D721Med (cell line): ENCODE results near the gene POTEE.
"Not testable (repeated sequence)": the region's sequence is repeated elsewhere in the genome, so short reads cannot be mapped to it uniquely, and the experiment has no call there.

ENCODE experiments used
- DNase-seq: peaks from one replicate; pipeline ENCODE4 v3.0.0; 2011; ENCODE audit warnings: low spot score; ENCODE audit not compliant: insufficient read length
- FAIRE-seq: peaks from 2 replicates; lab custom pipeline; 2011; peaks lifted over from hg19 to GRCh38; lab: Jason Lieb, UNC
- TF ChIP-seq, protein P1 (sequence below): IDR thresholded peaks from 2 replicates; pipeline ENCODE4 v1.5.1; 2012; ENCODE audit warnings: mild to moderate bottlenecking, control low read depth; ENCODE audit not compliant: insufficient read depth; ENCODE audit errors: missing control alignments

The POTEE gene

DNA sequence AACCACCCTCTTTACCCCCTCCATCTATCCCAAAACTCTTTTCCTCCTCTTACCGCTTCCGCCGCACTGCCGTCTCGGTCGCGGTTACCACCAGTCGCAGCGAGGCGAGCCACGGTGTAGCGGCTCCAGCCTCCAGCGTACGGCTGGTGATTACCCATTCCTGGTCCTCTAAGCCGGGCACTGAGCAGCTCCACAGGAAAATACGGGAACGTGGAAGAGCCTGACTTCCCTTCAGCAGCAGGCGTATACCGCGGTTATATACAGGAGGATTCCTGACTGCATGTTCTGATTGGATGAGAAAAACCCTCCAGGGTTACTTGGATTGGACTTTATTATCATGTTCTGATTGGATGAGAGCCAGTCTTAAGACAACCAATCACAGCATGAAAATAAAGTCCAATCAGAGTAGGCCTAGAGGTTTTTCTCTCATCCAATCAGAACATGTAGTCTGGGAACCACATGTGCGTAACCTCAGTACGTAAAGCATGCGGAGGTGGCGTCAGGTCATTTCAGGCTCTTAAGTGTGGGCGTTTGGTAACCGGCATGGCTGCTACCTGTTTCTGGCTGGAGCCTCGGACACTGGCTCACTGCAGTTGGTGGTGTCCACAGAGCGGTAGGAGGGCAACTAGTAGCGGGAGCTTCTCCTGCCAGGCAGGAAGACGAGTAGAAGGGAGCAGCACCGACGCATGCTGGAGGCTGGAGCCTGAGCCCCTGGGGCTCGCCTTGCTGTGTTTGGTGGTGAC is at the start of gene POTEE:
Gene POTEE, plus strand, starts transcription at position 507 of the 743 bp plus-strand sequence. CDS start 8,867 bp downstream, outside the sequence.
- DNase-seq, result not testable (repeated sequence)

DNA sequence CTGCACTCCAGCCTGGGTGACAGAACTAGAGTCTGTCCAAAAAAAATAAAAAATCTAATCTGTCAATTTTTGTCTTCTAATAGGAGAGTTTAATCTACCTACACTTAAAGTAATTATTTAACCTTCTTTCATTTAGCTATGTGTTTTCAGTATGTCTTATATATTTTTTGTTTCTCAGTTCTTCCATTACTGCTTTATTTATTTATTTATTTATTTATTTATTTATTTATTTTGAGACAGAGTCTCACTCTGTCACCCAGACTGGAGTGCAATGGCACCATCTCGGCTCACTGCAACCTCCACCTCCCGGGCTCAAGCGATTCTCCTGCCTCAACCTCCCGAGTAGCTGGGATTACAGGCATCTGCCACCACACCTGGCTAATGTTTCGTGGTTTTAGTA is 43.8 kb upstream of the POTEE start:
- not testable (repeated sequence) for FAIRE-seq, DNase-seq

More for the DNA sequence above, at the start of gene POTEE:
- not testable (repeated sequence) for FAIRE-seq

DNA sequence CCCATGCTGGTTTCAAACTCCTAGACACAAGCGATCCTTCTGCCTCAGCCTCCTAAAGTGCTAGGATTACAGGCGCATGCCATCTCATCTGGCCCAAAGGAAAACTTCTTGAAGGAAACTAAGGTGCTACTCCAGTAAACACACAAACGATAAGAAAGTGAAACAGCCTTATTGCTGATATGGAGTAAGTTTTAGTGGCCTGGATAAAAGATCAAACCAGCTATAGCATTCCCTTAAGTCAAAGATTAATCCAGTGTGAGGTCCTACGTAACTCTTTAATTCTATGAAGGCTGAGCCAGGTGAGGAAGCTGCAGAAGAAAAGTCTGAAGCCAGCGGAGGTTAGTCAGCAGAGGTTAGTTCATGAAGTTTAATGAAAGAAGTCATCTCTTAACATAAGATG is 40.8 kb upstream of the POTEE start:
- no peak for FAIRE-seq
- TF ChIP-seq, protein P1, sequence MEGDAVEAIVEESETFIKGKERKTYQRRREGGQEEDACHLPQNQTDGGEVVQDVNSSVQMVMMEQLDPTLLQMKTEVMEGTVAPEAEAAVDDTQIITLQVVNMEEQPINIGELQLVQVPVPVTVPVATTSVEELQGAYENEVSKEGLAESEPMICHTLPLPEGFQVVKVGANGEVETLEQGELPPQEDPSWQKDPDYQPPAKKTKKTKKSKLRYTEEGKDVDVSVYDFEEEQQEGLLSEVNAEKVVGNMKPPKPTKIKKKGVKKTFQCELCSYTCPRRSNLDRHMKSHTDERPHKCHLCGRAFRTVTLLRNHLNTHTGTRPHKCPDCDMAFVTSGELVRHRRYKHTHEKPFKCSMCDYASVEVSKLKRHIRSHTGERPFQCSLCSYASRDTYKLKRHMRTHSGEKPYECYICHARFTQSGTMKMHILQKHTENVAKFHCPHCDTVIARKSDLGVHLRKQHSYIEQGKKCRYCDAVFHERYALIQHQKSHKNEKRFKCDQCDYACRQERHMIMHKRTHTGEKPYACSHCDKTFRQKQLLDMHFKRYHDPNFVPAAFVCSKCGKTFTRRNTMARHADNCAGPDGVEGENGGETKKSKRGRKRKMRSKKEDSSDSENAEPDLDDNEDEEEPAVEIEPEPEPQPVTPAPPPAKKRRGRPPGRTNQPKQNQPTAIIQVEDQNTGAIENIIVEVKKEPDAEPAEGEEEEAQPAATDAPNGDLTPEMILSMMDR, result no peak
- no peak for DNase-seq

DNA sequence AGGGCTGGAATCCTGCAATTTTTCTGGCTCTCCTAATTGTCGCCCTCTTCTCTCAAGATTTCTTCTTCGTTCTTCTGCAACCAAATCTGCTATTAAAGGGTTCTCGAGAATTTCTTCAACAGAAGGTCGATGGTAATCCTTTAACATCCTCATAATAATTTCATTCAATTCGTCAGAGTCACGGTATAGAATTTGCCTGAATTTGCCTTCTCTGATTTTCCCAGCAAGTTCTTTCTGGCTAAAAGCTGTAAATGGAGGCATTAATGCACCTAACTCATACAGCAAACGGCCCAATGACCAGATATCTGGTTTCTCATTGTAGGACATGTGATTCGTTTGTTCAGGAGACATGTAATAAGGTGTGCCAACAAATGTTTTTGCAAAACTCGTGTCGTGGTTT is 31.3 kb upstream of the POTEE start:
- not testable (repeated sequence) for FAIRE-seq, DNase-seq

DNA sequence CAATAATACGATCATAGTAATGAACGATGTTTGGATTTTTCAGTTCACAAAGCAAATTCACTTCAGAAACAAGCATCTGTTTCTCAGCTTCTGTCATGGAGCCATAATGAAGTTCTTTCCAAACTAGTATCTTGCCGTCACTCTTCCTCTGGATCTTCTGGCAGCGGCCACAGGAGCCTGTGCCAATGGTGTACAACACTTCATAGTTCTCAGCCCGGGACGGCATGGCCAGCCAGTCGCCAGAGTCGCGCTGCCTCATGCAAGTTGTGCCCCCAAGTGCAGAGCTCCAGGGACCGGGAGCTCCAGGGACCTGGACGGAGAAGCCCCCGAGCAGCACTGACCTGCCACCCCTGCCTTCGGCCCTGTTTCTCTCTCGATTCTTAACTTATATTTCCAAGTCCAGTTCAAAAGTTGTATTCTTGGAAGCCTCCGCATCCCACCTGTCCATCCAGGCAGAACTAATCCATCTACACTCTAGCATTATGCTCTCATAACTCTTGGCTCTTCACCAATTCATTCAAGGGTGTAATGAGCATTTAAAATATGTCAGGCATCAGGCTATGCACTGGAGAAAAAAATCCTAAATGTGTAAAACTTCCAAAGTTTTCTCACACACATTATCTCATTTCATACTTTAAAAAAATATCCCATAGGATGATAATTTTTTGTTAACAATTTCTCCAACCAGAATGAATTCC is 30.5 kb upstream of the POTEE start:
- not testable (repeated sequence) for FAIRE-seq, DNase-seq

DNA sequence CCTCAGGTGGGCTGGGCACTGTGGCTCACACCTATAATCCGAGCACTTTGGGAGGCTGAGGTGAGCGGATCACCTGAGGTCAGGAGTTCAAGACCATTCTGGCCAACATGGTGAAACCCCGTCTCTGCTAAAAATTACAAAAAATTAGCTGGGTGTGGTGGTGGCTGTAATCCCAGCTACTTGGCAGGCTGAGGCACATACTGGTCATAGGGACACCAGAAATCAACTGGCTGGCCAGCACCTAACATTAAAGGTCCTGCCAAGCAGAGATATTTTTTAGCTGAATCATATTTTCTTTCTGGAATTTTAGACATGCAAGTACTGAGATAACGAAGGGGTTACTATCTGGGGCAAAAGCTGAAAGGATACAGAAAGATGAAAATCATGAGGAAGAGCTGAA is 27.9 kb upstream of the POTEE start:
- DNase-seq, FAIRE-seq: not testable (repeated sequence)

DNA sequence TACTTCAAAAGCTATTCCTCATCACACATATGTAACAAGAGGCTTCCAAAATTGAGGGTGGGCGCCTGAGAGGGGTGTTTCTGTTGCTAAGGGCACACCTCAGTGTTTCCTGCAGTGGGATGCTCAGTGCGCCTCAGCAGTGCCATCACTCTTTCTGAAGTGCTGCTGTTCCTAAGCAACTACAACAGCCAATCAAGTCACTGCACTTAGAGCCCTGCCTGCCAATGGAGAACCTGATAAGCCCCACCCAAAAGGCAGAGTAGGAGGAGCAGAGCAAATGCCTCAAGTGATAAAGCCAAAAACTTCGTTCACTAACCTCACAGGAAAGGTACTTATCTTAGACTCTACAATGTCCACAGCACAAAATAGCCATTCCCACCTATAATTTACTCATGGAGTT is 15.9 kb upstream of the POTEE start:
- not testable (repeated sequence) for DNase-seq, FAIRE-seq

DNA sequence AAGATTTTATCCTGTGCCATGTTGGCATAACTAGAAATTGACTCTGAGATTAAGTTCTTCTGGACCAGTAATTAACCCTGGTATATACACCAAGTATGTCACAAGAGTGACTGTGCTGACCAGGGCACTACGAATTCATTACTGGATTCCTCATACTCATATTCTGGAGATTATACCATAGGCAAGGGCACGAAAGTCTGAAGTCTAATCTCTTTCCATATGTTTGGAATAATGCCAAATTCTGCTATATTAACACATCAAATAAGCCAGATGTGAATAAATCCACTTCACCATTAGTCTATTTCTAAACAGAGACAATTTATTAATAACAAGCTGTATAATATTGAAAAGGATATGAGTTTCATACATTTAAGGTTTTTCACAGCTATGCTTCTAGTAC is 13.2 kb upstream of the POTEE start:
- not testable (repeated sequence) for DNase-seq, FAIRE-seq

DNA sequence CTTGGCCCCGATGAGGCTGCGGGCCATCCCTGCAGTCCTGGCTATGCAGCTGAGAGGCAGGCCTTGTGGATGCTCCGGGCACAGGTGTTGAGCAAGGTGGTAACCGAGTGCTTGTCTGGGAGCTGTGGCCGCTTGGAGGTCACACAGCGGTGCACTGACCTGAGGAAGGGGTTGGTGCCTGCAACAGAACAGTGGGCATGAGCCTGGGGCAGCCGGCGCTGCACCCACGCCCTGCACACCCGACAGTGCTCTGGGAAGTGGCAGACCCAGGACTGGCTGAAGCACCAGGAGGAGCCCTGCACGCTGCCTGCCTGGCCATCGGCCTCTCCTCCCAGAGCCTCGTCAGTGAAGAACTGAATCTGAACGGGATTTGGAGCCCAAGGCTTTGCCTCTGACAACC is 8.2 kb upstream of the POTEE start:
- no peak for DNase-seq
- FAIRE-seq, result no peak
- TF ChIP-seq, protein P1, result no peak

DNA sequence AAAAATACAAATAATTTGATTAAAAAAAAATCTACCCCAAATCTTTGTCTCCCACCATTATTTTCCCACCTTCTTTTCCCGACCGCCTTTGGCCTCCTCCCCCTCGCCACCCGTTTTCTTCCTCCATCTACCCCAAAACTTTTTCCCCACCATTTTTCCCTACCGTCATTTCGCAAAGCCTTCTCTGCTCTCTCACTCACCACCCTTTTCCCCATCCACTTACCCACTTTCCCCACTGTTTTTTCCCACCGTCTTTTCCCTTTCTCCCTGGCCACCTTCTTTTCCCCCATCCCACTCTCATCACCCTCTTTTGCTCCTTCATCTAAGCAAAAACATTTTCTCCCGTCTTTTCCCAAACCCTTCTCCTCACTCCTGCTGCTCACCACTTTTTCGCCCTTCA is 1.5 kb upstream of the POTEE start:
- not testable (repeated sequence) for DNase-seq, FAIRE-seq

DNA sequence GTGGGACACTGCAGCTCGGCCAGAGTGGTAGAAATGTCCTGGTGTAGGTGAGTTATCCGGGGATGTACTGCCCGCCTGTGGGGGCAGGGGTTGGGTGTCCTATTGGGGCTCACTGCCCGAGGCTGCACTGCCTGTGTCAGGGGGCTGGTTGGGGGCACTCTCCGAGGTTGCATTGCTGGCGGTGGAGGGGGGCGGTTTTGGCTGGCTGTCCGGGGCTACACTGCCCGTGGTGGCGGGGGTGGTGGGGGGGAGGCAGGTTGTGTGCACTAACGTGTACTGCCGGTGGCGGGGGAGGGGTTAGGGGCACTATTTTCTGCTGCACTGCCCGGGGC is 403 bp downstream of the POTEE start:
- not testable (repeated sequence) for DNase-seq, FAIRE-seq

DNA sequence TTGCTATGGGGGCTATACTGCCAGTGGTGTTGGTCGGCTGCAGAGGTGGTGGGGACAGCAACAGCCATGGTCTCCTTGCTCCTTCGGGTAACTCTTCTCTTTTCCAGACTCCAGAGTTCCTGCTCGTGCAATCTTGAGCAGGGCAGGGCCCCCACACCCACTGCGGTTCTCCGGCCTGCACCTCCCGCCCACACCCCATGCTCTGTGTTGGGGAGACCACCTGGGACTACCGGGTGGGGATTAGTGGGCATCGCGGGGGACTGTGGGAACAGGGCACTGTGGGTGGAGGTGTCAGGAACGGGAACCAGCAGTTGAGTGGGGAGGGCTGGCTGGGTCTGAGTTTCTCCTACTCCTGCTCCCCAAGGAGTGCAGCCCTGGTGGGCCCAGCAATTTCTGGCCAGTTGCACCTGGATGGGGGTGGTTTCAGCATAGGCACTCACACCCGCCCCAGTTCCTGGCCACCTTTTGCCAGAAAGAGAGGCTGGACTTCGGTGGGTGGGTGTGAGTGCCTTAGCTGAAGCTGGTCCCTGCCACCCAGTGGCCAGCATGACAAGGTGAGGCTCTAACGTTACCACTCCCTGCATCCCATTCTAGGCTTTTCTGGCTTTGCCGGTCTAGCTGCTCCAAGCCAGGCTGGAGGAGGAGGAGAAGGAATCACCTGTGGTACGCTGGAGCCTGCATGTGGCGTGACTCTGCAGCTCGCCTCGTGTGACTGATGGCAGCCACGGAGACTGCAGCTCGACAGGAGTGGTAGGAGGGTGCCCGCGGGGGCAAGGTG is 1.3 kb downstream of the POTEE start:
- FAIRE-seq, DNase-seq: not testable (repeated sequence)

DNA sequence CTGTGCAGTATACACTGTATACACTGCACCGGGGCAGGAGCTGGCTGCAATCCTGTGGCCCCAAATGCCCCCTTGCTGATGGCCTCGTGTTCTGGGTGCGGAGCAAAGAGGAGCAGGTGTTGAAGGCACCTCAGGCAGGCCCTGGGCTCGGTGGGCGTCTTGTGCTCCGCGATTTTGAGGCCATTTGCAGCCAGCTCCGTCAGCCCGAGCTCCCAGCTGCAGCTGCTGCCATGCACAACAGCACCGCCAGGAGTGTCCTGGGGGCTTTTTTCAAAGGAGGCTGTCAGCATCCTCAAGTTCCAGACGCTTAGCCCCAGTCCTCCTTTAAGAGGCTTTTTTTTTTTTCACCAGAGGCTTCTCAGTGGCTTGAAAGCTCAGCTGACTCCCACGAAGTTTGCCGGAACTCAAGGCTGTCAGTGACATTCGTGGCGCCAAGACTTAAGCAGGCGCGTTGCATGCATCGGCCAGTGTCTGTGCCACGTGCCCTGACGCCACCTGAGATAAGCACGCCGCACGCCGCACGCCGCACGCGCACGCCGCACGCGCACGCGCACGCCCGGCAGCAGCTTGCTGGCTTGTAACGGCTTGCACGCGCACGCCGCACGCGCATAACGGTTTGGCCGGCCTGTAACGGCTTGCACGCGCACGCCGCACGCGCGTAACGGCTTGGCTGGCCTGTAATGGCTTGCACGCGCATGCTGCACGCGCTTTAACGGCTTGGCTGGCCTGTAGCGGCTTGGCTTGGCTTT is 8.1 kb downstream of the POTEE start:
- DNase-seq, FAIRE-seq: not testable (repeated sequence)

DNA sequence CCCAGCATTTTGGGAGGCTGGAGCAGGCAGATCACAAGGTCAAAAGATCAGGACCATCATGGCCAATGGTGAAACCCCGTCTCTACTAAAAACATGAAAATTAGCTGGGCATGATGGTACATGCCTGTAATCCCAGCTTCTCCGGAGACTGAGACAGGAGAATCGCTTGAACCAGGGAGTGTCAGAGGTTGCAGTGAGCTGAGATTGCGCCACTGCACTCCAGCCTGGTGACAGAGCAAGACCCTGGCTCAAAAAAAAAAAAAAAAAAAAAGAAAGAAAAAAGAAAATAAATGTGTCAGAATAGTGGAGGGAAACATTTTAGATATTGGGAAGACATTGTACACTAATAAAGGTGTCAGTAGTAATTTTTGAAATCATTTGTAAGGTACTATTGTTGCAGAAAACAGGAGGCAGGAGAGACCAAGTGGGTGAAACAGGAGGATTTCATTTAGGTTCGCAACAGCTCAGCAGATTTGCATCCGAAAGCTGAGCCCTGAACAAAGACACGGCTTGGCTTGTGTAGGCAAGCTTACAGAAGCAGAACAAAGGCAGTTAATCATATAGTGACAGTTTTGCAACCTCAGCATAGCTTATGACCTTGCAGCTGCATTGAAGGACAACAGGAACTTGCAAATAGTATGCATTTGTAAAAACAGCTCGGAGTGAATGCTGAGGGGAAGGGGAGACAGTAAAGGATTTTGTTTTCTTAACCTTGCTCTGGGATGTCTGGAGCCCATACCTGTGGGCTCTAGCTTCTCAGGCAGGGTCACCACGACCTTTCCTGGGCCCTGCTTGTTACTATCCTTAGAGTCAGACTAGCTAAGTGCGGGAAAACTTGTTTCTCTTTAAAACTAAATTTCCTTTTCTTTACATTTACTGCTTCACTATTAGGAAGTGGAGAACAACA is 26.5 kb downstream of the POTEE start:
- FAIRE-seq, DNase-seq: not testable (repeated sequence)
